SJSA1 (cell line): Measurements from ENCODE around the gene NTM. TPM values are rescaled to one million over a fixed set of nuclear protein-coding genes. Genes with fewer than 3 reads are reported as not detected.
"Not testable (repeated sequence)": the region's sequence is repeated elsewhere in the genome, so short reads cannot be mapped to it uniquely, and the experiment has no call there.

Source experiments
- DNase-seq, 2 experiments: peaks; one replicate each; pipeline ENCODE4 v3.0.0-alpha.2; 2015 to 2020; ENCODE audit warnings: low spot score in 2 of 2, low read depth in 1 of 2
- H3K27ac ChIP-seq: fragments of 250-450 bp; sonication (Bioruptor Pico); 2 replicates; pipeline ENCODE4 v1.5.1; 2020; ENCODE audit warnings: mild to moderate bottlenecking, moderate library complexity
- H3K27me3 ChIP-seq: fragments of 250-450 bp; sonication (Bioruptor Pico); replicated peaks from 2 replicates; pipeline ENCODE4 v1.5.1; 2020; ENCODE audit warnings: mild to moderate bottlenecking, moderate library complexity
- H3K36me3 ChIP-seq: fragments of 250-450 bp; sonication (Bioruptor Pico); 2 replicates; pipeline ENCODE4 v1.5.1; 2020; ENCODE audit warnings: mild to moderate bottlenecking
- H3K4me1 ChIP-seq: fragments of 250-450 bp; sonication (Bioruptor Pico); replicated peaks from 2 replicates; pipeline ENCODE4 v1.6.1; 2021; ENCODE audit warnings: mild to moderate bottlenecking
- H3K4me3 ChIP-seq: fragments of 250-450 bp; sonication (Bioruptor Pico); 2 replicates; pipeline ENCODE4 v1.5.1; 2020; ENCODE audit warnings: mild to moderate bottlenecking
- H3K9me3 ChIP-seq: fragments of 250-450 bp; sonication (Bioruptor Pico); replicated peaks from 2 replicates; pipeline ENCODE4 v1.5.1; 2020; ENCODE audit warnings: mild to moderate bottlenecking
- total RNA-seq: library from RNA; depleted of rRNA; stranded (reverse); fragments of >200 nt; shearing (Covaris generic); gene quantifications from 2 replicates; pipeline ENCODE4 v1.2.3, GENCODE V29; 2014; rRNA removed

NTM gene
- 0.34 TPM in 1 of 2 replicates, not detected in the other for total RNA-seq

GRCh38 chr11:131370090-131370751 is at the start of gene NTM:
Gene NTM, plus strand, starts transcription at chr11:131370615.
- Histone ChIP-seq H3K27me3 (no peaks in the 10 kb centered on the region), H3K27ac (no peak within 1 kb of the TSS), H3K9me3 (no peaks in the 10 kb centered on the region), H3K4me3 (no peak within 1 kb of the TSS), H3K36me3 (no peaks in the 10 kb centered on the region), H3K4me1 (no peaks in the 10 kb centered on the region)
- no peak for DNase-seq

- Histone ChIP-seq H3K27me3 (no peaks in the 10 kb centered on the region), H3K36me3 (no peaks in the 10 kb centered on the region), H3K4me1 (no peaks in the 10 kb centered on the region), H3K27ac (no peak overlapping the region), H3K4me3 (no peak overlapping the region), H3K9me3 (no peaks in the 10 kb centered on the region)
- DNase-seq = no peak
Observed at GRCh38 chr11:131324921-131325570, 45.4 kb upstream of the NTM start.

GRCh38 chr11:131326829-131327228 is 43.6 kb upstream of the NTM start:
- DNase-seq = no peak
- H3K27me3 ChIP-seq = no peaks in the 10 kb centered on the region
- no peaks in the 10 kb centered on the region for H3K4me1 ChIP-seq
- H3K36me3 ChIP-seq = no peaks in the 10 kb centered on the region
- no peaks in the 10 kb centered on the region for H3K9me3 ChIP-seq
- H3K4me3 ChIP-seq = no peak overlapping the region
- no peak overlapping the region for H3K27ac ChIP-seq

GRCh38 chr11:131327421-131327820 is 43.0 kb upstream of the NTM start:
- Histone ChIP-seq H3K4me1 (no peaks in the 10 kb centered on the region), H3K36me3 (no peaks in the 10 kb centered on the region), H3K27me3 (no peaks in the 10 kb centered on the region), H3K4me3 (no peak overlapping the region), H3K27ac (no peak overlapping the region), H3K9me3 (no peaks in the 10 kb centered on the region)
- no peak for DNase-seq

GRCh38 chr11:131328843-131329242 is 41.6 kb upstream of the NTM start:
- no peaks in the 10 kb centered on the region for H3K9me3 ChIP-seq
- H3K4me1 ChIP-seq = no peaks in the 10 kb centered on the region
- H3K27me3 ChIP-seq = no peaks in the 10 kb centered on the region
- no peak for DNase-seq
- H3K27ac ChIP-seq = no peak overlapping the region
- H3K36me3 ChIP-seq = no peaks in the 10 kb centered on the region
- H3K4me3 ChIP-seq = no peak overlapping the region

GRCh38 chr11:131331010-131331409 is 39.4 kb upstream of the NTM start:
- no peak overlapping the region for H3K27ac ChIP-seq
- no peak for DNase-seq
- no peak overlapping the region for H3K4me3 ChIP-seq
- no peaks in the 10 kb centered on the region for H3K9me3 ChIP-seq
- no peaks in the 10 kb centered on the region for H3K27me3 ChIP-seq
- H3K36me3 ChIP-seq = no peaks in the 10 kb centered on the region
- no peaks in the 10 kb centered on the region for H3K4me1 ChIP-seq

- Histone ChIP-seq H3K27me3 (no peaks in the 10 kb centered on the region), H3K9me3 (no peaks in the 10 kb centered on the region), H3K4me1 (no peaks in the 10 kb centered on the region), H3K4me3 (no peak overlapping the region), H3K36me3 (no peaks in the 10 kb centered on the region), H3K27ac (no peak overlapping the region)
- no peak for DNase-seq
Observed at GRCh38 chr11:131331546-131331945, 38.9 kb upstream of the NTM start.

- no peak for DNase-seq
- no peaks in the 10 kb centered on the region for H3K9me3 ChIP-seq
- H3K27me3 ChIP-seq = no peaks in the 10 kb centered on the region
- H3K36me3 ChIP-seq = no peaks in the 10 kb centered on the region
- no peak overlapping the region for H3K4me3 ChIP-seq
- H3K4me1 ChIP-seq = no peaks in the 10 kb centered on the region
- H3K27ac ChIP-seq = no peak overlapping the region
Observed at GRCh38 chr11:131334601-131335000, 35.8 kb upstream of the NTM start.

- H3K27me3 ChIP-seq, H3K4me3 ChIP-seq, H3K36me3 ChIP-seq, H3K27ac ChIP-seq, H3K4me1 ChIP-seq, DNase-seq, H3K9me3 ChIP-seq: not testable (repeated sequence)
Observed at GRCh38 chr11:131341900-131342299, 28.5 kb upstream of the NTM start.

- DNase-seq, H3K9me3 ChIP-seq, H3K36me3 ChIP-seq: not testable (repeated sequence)
Observed at GRCh38 chr11:131342442-131342841, 28.0 kb upstream of the NTM start.

GRCh38 chr11:131345406-131345805 is 25.0 kb upstream of the NTM start:
- Histone ChIP-seq H3K4me1 (no peaks in the 10 kb centered on the region), H3K27me3 (no peaks in the 10 kb centered on the region), H3K9me3 (no peaks in the 10 kb centered on the region), H3K27ac (no peak overlapping the region), H3K36me3 (no peaks in the 10 kb centered on the region), H3K4me3 (no peak overlapping the region)
- DNase-seq = no peak

More at GRCh38 chr11:131342442-131342841, 28.0 kb upstream of the NTM start:
- not testable (repeated sequence) for H3K27ac ChIP-seq, H3K4me1 ChIP-seq, H3K4me3 ChIP-seq, H3K27me3 ChIP-seq

- no peaks in the 10 kb centered on the region for H3K9me3 ChIP-seq
- H3K27ac ChIP-seq = no peak overlapping the region
- no peak for DNase-seq
- no peaks in the 10 kb centered on the region for H3K27me3 ChIP-seq
- H3K36me3 ChIP-seq = no peaks in the 10 kb centered on the region
- no peak overlapping the region for H3K4me3 ChIP-seq
- no peaks in the 10 kb centered on the region for H3K4me1 ChIP-seq
Observed at GRCh38 chr11:131349368-131350086, 20.9 kb upstream of the NTM start.

GRCh38 chr11:131350872-131351271 is 19.5 kb upstream of the NTM start:
- H3K27me3 ChIP-seq = no peaks in the 10 kb centered on the region

GRCh38 chr11:131351848-131352247 is 18.6 kb upstream of the NTM start:
- DNase-seq = no peak
- Histone ChIP-seq H3K27me3 (no peaks in the 10 kb centered on the region), H3K4me3 (no peak overlapping the region), H3K9me3 (no peaks in the 10 kb centered on the region), H3K27ac (no peak overlapping the region), H3K4me1 (no peaks in the 10 kb centered on the region), H3K36me3 (no peaks in the 10 kb centered on the region)

More at GRCh38 chr11:131350872-131351271, 19.5 kb upstream of the NTM start:
- Histone ChIP-seq H3K36me3 (no peaks in the 10 kb centered on the region), H3K4me3 (no peak overlapping the region), H3K27ac (no peak overlapping the region), H3K4me1 (no peaks in the 10 kb centered on the region), H3K9me3 (no peaks in the 10 kb centered on the region)
- DNase-seq = no peak
